Tibial artery (tissue), 4 donors: Measurements from ENCODE around the gene ABCB9.

Source experiments
- DNase-seq, 2 donors: peaks; one replicate each; pipeline ENCODE4 v3.0.0-alpha.2; 2019
- H3K27ac ChIP-seq, 2 donors: fragments of 200-600 bp; sonication (generic) in 1 of 2; 1 replicate in 1 of 2; 2 replicates in 1 of 2; pipeline ENCODE4 v1.5.1; 2018 to 2019; ENCODE audit warnings: mild to moderate bottlenecking in 1 of 2
- H3K27me3 ChIP-seq, 2 donors: fragments of 200-600 bp; sonication (generic) in 1 of 2; one replicate each; pipeline versions ENCODE4 v1.5.1 to v1.6.0; 2016 to 2019
- H3K36me3 ChIP-seq, 3 donors: fragments of 200-600 bp; sonication (generic) in 2 of 3; one replicate each; pipeline ENCODE4 v1.5.1; 2016 to 2019; ENCODE audit warnings: mild to moderate bottlenecking in 2 of 3
- H3K4me1 ChIP-seq, 4 donors: fragments of 200-600 bp; sonication (generic) in 2 of 4; 1 replicate in 3 of 4; 2 replicates in 1 of 4; pipeline ENCODE4 v1.5.1; 2016 to 2019
- H3K4me3 ChIP-seq, 2 donors: fragments of 200-600 bp; sonication (generic) in 1 of 2; 1 replicate in 1 of 2; 2 replicates in 1 of 2; pipeline ENCODE4 v1.5.1; 2018 to 2019; ENCODE audit warnings: mild to moderate bottlenecking in 2 of 2
- H3K9me3 ChIP-seq, 3 donors: fragments of 200-600 bp; sonication (generic) in 1 of 3; one replicate each; pipeline ENCODE4 v1.5.1; 2016 to 2019
- CTCF ChIP-seq, 2 experiments: fragments of 200-600 bp in 1 of 2; fragments of 450-650 bp in 1 of 2; IDR thresholded peaks; one replicate each; pipeline ENCODE4 v1.5.1; 2017 to 2019; ENCODE audit warnings: antibody characterized with exemption in 2 of 2, mild to moderate bottlenecking in 1 of 2, moderate library complexity in 1 of 2
- intact Hi-C: fragments of 100-400 bp; cut with DNase I; formaldehyde crosslinking; loops from one replicate; pipeline ENCODE4 v1.15.0; 2023; ENCODE audit warnings: low total_unique reads

The ABCB9 gene

GRCh38 chr12:122884091-122884826 lies 82.0 kb downstream of the ABCB9 start:
- TF ChIP-seq CTCF (IDR thresholded peaks at IDR 0.05), result no peak
- no peaks in the 10 kb centered on the region for H3K27me3 ChIP-seq
- no peak overlapping the region for H3K27ac ChIP-seq
- intact Hi-C loops, result no loop called here
- H3K9me3 ChIP-seq, result no peaks in the 10 kb centered on the region
- DNase-seq, result no peak
- H3K36me3 ChIP-seq, result no peaks in the 10 kb centered on the region
- peaks cover 0 to 57% (median 41%) of the 10 kb centered on the region in 4 donors for H3K4me1 ChIP-seq
- H3K4me3 ChIP-seq, result no peak overlapping the region

- no peak for TF ChIP-seq CTCF (IDR thresholded peaks at IDR 0.05)
- no peak overlapping the region for H3K27ac ChIP-seq
- peaks cover 0 to 46% (median 29%) of the 10 kb centered on the region in 4 donors for H3K4me1 ChIP-seq
- H3K4me3 ChIP-seq, result no peak overlapping the region
- H3K9me3 ChIP-seq, result no peaks in the 10 kb centered on the region
- intact Hi-C loops, result no loop called here
- H3K36me3 ChIP-seq, result no peaks in the 10 kb centered on the region
- H3K27me3 ChIP-seq, result no peaks in the 10 kb centered on the region
- DNase-seq, result no peak
Observed at GRCh38 chr12:122882908-122883558, 83.2 kb downstream of the ABCB9 start.

GRCh38 chr12:122880668-122881067 lies 85.6 kb downstream of the ABCB9 start:
- H3K27ac ChIP-seq, result peak overlapping the region; percentile 22 to 47
- intact Hi-C loops, result no loop called here
- no peak for DNase-seq

GRCh38 chr12:122880155-122880667 lies 86.1 kb downstream of the ABCB9 start:
- H3K27me3 ChIP-seq, result no peaks in the 10 kb centered on the region
- DNase-seq, result no peak
- TF ChIP-seq CTCF (IDR thresholded peaks at IDR 0.05), result no peak
- intact Hi-C loops, result no loop called here
- no peaks in the 10 kb centered on the region for H3K9me3 ChIP-seq
- H3K4me3 ChIP-seq, result no peak overlapping the region
- H3K36me3 ChIP-seq, result no peaks in the 10 kb centered on the region
- H3K27ac ChIP-seq, result peak overlapping the region; percentile 22 to 47
- H3K4me1 ChIP-seq, result peaks cover 0 to 38% (median 23%) of the 10 kb centered on the region in 4 donors

More at GRCh38 chr12:122880668-122881067, 85.6 kb downstream of the ABCB9 start:
- Histone ChIP-seq H3K27me3 (no peaks in the 10 kb centered on the region), H3K36me3 (no peaks in the 10 kb centered on the region), H3K4me1 (peaks cover 0 to 36% (median 22%) of the 10 kb centered on the region in 4 donors), H3K9me3 (no peaks in the 10 kb centered on the region), H3K4me3 (no peak overlapping the region)
- TF ChIP-seq CTCF (IDR thresholded peaks at IDR 0.05), result peak; percentile 28 to 29
